ENCODE results near the gene HKDC1.
"Not testable (repeated sequence)": the region's sequence is repeated elsewhere in the genome, so short reads cannot be mapped to it uniquely, and the experiment has no call there.

Gene HKDC1

GRCh38 chr10:69220041-69220451 lies at the start of gene HKDC1:
HKDC1 (plus strand) TSS chr10:69220332; CDS start chr10:69220436, 104 bp downstream.
- DNase-seq (ENCODE audit: low read depth), result no peak

- no peak for DNase-seq (ENCODE audit: low read depth)
Measured at GRCh38 chr10:69172241-69172982, 47.7 kb upstream of the HKDC1 start.

GRCh38 chr10:69175326-69175725 lies 44.8 kb upstream of the HKDC1 start:
- not testable (repeated sequence) for DNase-seq (ENCODE audit: low read depth)

GRCh38 chr10:69176823-69177222 lies 43.3 kb upstream of the HKDC1 start:
- DNase-seq (ENCODE audit: low read depth), result no peak

GRCh38 chr10:69179089-69179742 lies 40.9 kb upstream of the HKDC1 start:
- no peak for DNase-seq (ENCODE audit: low read depth)

- DNase-seq (ENCODE audit: low read depth), result peak; percentile 78
Measured at GRCh38 chr10:69179743-69180524, 40.2 kb upstream of the HKDC1 start, which contains the start of gene SUPV3L1. SUPV3L1 (plus strand) TSS chr10:69180234; CDS start chr10:69180292, 58 bp downstream.

GRCh38 chr10:69180525-69181204 lies 39.5 kb upstream of the HKDC1 start:
- DNase-seq (ENCODE audit: low read depth), result no peak

GRCh38 chr10:69181433-69181832 lies 38.7 kb upstream of the HKDC1 start:
- no peak for DNase-seq (ENCODE audit: low read depth)

- no peak for DNase-seq (ENCODE audit: low read depth)
Measured at GRCh38 chr10:69182005-69182404, 38.1 kb upstream of the HKDC1 start.

- DNase-seq (ENCODE audit: low read depth), result no peak
Measured at GRCh38 chr10:69186524-69186923, 33.6 kb upstream of the HKDC1 start.

- DNase-seq (ENCODE audit: low read depth), result no peak
Measured at GRCh38 chr10:69201045-69201444, 19.1 kb upstream of the HKDC1 start.

- DNase-seq (ENCODE audit: low read depth), result no peak
Measured at GRCh38 chr10:69202332-69202731, 17.8 kb upstream of the HKDC1 start.

GRCh38 chr10:69208761-69209160 lies 11.4 kb upstream of the HKDC1 start:
- no peak for DNase-seq (ENCODE audit: low read depth)

- no peak for DNase-seq (ENCODE audit: low read depth)
Measured at GRCh38 chr10:69209787-69210484, 10.2 kb upstream of the HKDC1 start.

GRCh38 chr10:69211104-69211503 lies 9.0 kb upstream of the HKDC1 start:
- DNase-seq (ENCODE audit: low read depth), result no peak

- DNase-seq (ENCODE audit: low read depth), result no peak
Measured at GRCh38 chr10:69211524-69211923, 8.6 kb upstream of the HKDC1 start.

GRCh38 chr10:69213591-69214311 lies 6.4 kb upstream of the HKDC1 start:
- no peak for DNase-seq (ENCODE audit: low read depth)

- no peak for DNase-seq (ENCODE audit: low read depth)
Measured at GRCh38 chr10:69214666-69215131, 5.4 kb upstream of the HKDC1 start.

GRCh38 chr10:69215405-69216171 lies 4.5 kb upstream of the HKDC1 start:
- no peak for DNase-seq (ENCODE audit: low read depth)

GRCh38 chr10:69216577-69217118 lies 3.5 kb upstream of the HKDC1 start:
- DNase-seq (ENCODE audit: low read depth), result no peak

Data from stimulated activated CD8-positive, alpha-beta memory T cell treated with anti-CD3 and anti-CD28 coated beads, Interleukin-4, amount 100 ng/mL, for 24 hours (primary cell).